Prostate gland (tissue), 2 donors: ENCODE measurements around the gene RNU6-1. TPM values are rescaled to one million over a fixed set of nuclear protein-coding genes. Genes with fewer than 3 reads are reported as not detected.
A peak's percentile ranks its signal among the peaks of the same experiment; 100 is the strongest.

ENCODE experiments used
- DNase-seq: peaks from one replicate; pipeline ENCODE4 v3.0.0-alpha.2; 2019; ENCODE audit warnings: low spot score
- H3K27ac ChIP-seq, 2 donors: fragments of 200-600 bp; sonication (generic); 2 replicates each; pipeline ENCODE4 v1.5.1; 2017 to 2019
- H3K27me3 ChIP-seq: fragments of 200-600 bp; sonication (generic); replicated peaks from 2 replicates; pipeline ENCODE4 v1.5.1; 2019; ENCODE audit not compliant: insufficient read depth
- H3K36me3 ChIP-seq, 2 donors: fragments of 200-600 bp; sonication (generic); 1 replicate in 1 of 2; 2 replicates in 1 of 2; pipeline versions ENCODE4 v1.5.1 to v1.8.1; 2017 to 2019
- H3K4me1 ChIP-seq: fragments of 200-600 bp; sonication (generic); replicated peaks from 2 replicates; pipeline ENCODE4 v1.5.1; 2019
- H3K4me3 ChIP-seq, 2 donors: fragments of 200-600 bp; sonication (generic); 2 replicates each; pipeline ENCODE4 v1.5.1; 2017 to 2019
- H3K9me3 ChIP-seq: fragments of 200-600 bp; sonication (generic); 2 replicates; pipeline ENCODE4 v1.5.1; 2017
- CTCF ChIP-seq, 4 experiments: fragments of 200-600 bp in 2 of 4; fragments of 450-650 bp in 2 of 4; sonication (generic) in 2 of 4; IDR thresholded peaks; 1 replicate in 3 of 4; 2 replicates in 1 of 4; pipeline ENCODE4 v1.5.1; 2016 to 2019; ENCODE audit warnings: antibody characterized with exemption in 4 of 4, mild to moderate bottlenecking in 2 of 4, moderate library complexity in 2 of 4
- POLR2A ChIP-seq: fragments of 450-650 bp; IDR thresholded peaks from one replicate; pipeline ENCODE4 v1.6.1; 2016; ENCODE audit warnings: antibody characterized with exemption, mild to moderate bottlenecking
- POLR2AphosphoS5 ChIP-seq: sonication (generic); formaldehyde crosslinking; IDR thresholded peaks from one replicate; pipeline ENCODE4 v1.6.1; 2017; ENCODE audit warnings: antibody characterized with exemption
- WGBS: methylation state at CpG from one replicate; pipeline ENCODE4 v1.1.5; 2018; 5-methylcytosine and 5-hydroxymethylcytosine counted together
- intact Hi-C: fragments of 100-400 bp; cut with DNase I; formaldehyde crosslinking; loops from one replicate; pipeline ENCODE4 v1.14.2; 2022
- total RNA-seq, 2 donors: library from RNA; depleted of rRNA; stranded (reverse); fragments of >200 nt; gene quantifications; one replicate each; pipeline ENCODE4 v1.1.0, GENCODE V29; 2016

RNU6-1 gene
- total RNA-seq, 2 donors from 2014 or later, result not detected

GRCh38 chr15:67828278-67828968 lies 11.4 kb downstream of the RNU6-1 start:
- TF ChIP-seq POLR2AphosphoS5, result no peak
- no peak for TF ChIP-seq POLR2A
- no peak for TF ChIP-seq CTCF (IDR thresholded peaks at IDR 0.05)
- peaks cover 13% of the 10 kb centered on the region for H3K4me1 ChIP-seq

GRCh38 chr15:67827562-67828277 lies 12.1 kb downstream of the RNU6-1 start:
- Histone ChIP-seq H3K9me3 (no peaks in the 10 kb centered on the region), H3K27me3 (peaks cover 76% of the 10 kb centered on the region), H3K4me3 (peak overlapping the region in 1 of 2 donors; percentile 17), H3K4me1 (peaks cover 11% of the 10 kb centered on the region), H3K27ac (no peak overlapping the region), H3K36me3 (no peaks in the 10 kb centered on the region)
- intact Hi-C loops, result no loop called here
- TF ChIP-seq CTCF (IDR thresholded peaks at IDR 0.05) (no peak), POLR2A (no peak), POLR2AphosphoS5 (no peak)
- WGBS, result 5% methylated on average over 66 of the region's 91 CpGs
- no peak for DNase-seq

More at GRCh38 chr15:67828278-67828968, 11.4 kb downstream of the RNU6-1 start:
- Histone ChIP-seq H3K9me3 (no peaks in the 10 kb centered on the region), H3K36me3 (no peaks in the 10 kb centered on the region), H3K27me3 (peaks cover 74% of the 10 kb centered on the region), H3K4me3 (peak overlapping the region in 1 of 2 donors; percentile 17), H3K27ac (no peak overlapping the region)
- intact Hi-C loops, result no loop called here
- 4% methylated on average over 38 of the region's 40 CpGs for WGBS
- DNase-seq, result no peak

GRCh38 chr15:67826717-67827561 lies 12.9 kb downstream of the RNU6-1 start:
- H3K36me3 ChIP-seq, result no peaks in the 10 kb centered on the region
- WGBS, result 4% methylated on average over 28 of the region's 88 CpGs
- intact Hi-C loops, result no loop called here
- peaks cover 11% of the 10 kb centered on the region for H3K4me1 ChIP-seq
- H3K4me3 ChIP-seq, result no peak overlapping the region
- no peaks in the 10 kb centered on the region for H3K9me3 ChIP-seq
- TF ChIP-seq CTCF (IDR thresholded peaks at IDR 0.05), result no peak
- no peak for TF ChIP-seq POLR2AphosphoS5
- TF ChIP-seq POLR2A, result no peak
- peaks cover 84% of the 10 kb centered on the region for H3K27me3 ChIP-seq
- H3K27ac ChIP-seq, result no peak overlapping the region
- no peak for DNase-seq

GRCh38 chr15:67825881-67826716 lies 13.7 kb downstream of the RNU6-1 start:
- H3K9me3 ChIP-seq, result no peaks in the 10 kb centered on the region
- no peak for DNase-seq
- peaks cover 88% of the 10 kb centered on the region for H3K27me3 ChIP-seq
- intact Hi-C loops, result no loop called here
- H3K36me3 ChIP-seq, result no peaks in the 10 kb centered on the region
- peaks cover 11% of the 10 kb centered on the region for H3K4me1 ChIP-seq
- H3K27ac ChIP-seq, result no peak overlapping the region
- peak overlapping the region in 1 of 2 donors; percentile 8 for H3K4me3 ChIP-seq
- WGBS, result 6% methylated on average over 77 of the region's 77 CpGs
- no peak for TF ChIP-seq POLR2AphosphoS5
- no peak for TF ChIP-seq POLR2A
- TF ChIP-seq CTCF (IDR thresholded peaks at IDR 0.05), result no peak
